Embryonic facial prominence (tissue), 1 donor: ENCODE data around the gene HSDL2.
"Not testable (repeated sequence)": the region's sequence is repeated elsewhere in the genome, so short reads cannot be mapped to it uniquely, and the experiment has no call there.

Experiments
- DNase-seq: peaks from one replicate; pipeline ENCODE4 v3.0.0-alpha.2; 2016; ENCODE audit errors: extremely low spot score

The HSDL2 gene

DNA sequence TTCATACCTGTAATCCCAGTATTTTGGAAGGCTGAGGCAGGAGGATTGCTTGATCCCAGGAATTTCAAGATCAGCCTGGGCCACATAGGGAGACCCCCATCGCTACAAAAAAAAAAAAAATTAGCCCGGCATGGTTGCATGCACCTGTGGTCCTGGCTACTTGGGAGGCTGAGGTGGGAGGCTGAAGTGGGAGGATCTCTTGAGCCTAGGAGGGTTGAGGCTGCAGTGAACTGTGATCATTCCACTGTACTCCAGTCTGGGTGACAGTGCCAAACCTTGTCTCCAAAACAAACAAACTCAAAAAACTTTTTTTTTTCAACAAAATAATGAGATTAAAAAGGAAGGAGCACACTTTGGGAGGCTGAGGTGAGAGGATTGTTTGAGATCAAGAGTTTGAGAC lies 120.9 kb downstream of the HSDL2 start:
- no peak for DNase-seq

DNA sequence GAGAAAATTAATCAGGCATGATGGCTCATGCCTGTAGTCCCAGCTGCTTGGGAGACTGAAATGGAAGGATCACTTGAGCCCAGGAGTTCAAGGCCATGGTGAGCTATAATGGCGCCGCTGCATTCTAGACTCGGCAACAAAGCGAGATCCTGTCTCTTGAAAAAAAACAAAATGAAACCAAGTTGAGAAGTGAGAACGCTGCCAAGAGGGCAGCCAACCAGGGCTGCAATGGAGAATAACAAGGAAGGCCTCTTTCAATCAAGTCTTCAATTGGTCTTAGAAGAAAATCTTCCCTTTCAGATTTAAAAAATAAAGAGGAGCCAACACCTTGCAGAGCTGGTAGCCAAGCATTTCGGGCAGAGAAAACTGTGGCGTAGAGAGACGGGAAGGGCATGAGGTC lies 121.4 kb downstream of the HSDL2 start:
- no peak for DNase-seq

DNA sequence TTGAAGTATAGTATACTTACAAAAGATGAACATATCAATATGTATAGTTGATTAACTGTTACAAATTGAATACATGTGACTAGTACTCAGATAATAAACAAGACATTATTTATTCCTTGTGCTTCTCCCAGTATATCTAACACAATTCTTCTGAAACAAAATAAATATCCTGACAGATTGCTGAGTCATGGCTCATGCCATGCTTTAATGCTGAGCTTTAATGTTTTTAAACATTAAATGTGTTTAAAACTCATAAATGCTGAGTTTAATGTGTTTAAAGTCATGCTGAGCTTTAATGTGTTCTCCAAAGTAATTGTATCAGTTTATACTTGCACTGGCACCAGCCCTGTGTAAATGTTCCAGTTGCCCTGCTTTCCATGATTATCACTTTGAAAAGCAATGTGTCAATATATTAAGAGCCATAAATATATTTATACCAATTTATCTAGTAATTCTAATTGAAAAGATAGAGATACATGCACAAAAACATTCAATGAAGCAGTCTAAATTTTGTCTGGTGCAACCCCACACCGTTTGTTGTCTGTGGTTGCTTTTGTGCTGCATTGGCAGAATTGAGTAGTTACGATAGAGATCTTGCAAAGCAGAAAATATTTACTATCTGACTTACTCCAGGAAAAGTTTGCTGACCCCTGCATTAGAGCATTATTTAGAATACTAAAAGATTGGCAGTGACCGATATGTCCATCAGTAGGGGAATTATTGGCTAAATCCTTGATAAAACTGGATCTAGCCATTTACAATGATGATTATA lies 122.5 kb downstream of the HSDL2 start:
- DNase-seq: no peak

DNA sequence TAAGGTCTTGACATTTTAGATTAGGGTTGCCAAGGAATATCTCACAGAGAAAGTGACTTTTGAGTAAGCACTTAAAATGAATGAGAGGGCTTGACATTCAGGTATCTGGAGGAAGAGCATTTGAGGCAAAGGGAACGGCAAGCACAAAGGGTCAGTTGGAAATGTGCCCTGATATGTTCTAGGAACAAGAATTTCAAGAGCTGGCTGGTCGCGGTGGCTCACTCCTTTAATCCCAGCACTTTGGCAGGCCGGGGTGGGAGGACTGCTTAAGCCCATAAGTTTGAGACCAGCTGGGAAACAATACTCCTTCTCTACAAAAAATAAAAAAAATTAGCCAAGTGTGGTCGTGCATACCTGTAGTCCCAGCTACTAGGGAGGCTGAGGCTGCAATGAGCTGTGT lies 123.3 kb downstream of the HSDL2 start:
- no peak for DNase-seq

DNA sequence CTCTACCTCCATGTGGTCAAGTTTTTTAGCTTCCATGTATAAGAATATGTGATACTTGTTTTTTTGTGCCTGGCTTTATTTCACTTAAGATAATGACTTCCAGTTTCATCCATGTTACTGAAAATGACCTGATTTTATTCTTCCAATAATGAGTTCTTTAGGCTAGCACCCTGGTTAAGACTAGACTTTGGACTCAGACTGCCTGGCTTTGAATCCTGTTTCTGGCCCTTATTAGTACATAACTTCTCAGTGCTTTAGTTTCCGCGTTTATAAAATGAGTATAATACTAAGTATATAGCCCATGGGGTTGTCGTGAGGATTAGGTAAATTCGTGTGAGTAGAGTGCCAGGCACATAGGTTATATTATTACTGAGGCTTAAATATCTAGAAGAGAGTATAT lies 125.2 kb downstream of the HSDL2 start:
- DNase-seq: no peak

DNA sequence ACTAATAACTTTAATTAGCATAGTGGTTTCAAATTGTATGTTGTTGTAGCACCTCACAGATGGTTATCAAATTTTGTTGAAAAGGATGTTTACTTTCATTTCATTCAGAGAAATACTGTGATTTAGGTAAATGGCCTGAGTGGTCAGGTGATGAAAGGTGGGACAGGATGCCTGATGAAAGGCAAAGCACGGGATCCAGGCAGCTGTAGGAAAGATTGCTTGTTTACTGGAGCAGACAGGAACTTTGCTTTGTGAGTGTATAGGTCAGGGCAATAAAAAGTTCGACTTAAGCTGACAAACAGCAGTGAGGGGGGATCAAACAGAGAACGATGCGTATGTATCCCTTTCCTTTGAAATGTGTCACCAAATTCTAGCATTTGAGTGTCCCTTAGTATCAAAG lies 125.7 kb downstream of the HSDL2 start:
- DNase-seq: no peak

DNA sequence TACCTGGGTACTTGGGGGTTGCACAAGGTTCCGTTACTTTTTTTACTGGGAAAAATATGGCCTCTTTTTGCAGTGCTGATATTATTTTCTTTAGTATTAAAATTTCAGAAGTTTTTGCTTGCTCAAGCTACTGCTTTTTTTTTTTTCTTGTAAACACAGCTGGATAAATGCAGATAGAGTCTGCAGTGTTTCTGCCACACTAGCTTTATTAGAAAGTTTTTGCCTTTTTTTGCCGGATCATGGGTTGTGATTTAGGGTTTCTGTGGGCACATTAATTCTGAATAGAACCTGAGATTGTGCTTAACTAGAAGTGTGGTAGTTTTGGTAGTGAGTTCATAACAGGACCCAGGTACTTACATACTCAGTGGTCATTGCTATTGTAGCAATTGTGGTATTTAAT lies 126.7 kb downstream of the HSDL2 start:
- DNase-seq: no peak

DNA sequence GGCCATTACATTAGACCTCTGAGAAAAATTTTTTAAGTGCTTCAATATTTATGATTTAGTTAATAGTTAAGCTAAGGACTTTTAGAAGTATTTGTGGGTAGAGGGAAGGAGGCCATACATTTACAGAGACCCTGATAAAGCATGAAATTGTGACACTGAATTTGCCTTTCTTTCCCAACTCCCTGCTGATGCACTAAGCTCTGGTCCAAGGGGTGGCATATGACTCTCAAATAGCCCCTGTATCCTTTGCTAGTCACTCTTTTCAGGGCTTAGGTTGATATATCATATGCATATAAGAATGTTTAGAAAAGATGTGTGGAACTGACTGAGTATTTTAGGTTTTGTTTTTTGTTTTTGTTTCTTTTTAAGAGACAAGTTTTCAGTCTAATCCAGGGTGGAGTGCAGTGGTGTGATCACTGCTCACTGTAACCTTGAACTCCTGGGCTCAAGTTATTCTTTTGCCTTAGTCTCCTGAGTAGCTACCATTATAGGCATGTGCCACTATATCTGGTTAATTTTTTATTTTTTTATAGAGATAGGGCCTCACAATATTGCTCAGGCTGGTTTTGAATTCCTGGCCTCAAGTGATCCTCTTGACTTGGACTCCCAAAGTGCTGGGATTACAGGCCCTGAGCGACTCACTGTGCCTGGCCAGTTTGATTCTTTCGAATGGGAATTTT lies 127.2 kb downstream of the HSDL2 start:
- DNase-seq: no peak

DNA sequence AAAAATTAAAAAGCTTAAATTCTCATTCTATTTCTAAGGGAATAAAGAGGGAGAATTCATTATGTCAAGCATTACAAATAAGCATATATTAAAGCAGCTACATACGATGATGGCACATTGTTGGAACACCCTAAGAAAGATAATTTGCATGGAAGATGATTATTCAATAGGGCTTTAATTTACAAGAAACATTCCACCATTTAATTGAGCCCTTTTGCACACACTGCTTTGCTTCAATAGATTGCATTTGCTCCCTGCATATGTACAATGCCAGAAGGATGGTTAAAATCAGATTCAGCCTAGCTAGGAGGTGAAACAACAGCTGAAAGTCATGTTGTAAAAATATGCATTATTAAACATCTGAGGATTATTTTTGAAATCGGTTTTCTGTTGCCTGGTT lies 128.5 kb downstream of the HSDL2 start:
- no peak for DNase-seq

DNA sequence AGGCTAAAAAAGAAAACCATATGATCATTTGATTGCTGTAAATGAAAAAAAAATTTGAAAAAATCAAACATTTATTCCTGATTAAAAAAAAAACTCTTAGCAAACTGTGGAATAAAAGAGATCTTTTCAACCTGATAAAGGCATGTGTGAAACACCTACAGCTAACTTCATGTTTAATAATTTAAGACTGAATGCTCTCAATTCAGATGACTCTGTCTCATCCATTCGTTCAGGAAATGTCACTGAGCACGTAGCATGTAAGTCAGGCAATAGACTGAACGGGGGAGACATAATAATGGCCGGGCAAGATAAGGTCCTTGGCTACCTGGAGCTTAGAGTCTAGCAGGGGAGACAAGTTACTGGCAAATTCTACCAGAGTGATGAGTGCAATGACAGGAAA lies 132.5 kb downstream of the HSDL2 start:
- not testable (repeated sequence) for DNase-seq

DNA sequence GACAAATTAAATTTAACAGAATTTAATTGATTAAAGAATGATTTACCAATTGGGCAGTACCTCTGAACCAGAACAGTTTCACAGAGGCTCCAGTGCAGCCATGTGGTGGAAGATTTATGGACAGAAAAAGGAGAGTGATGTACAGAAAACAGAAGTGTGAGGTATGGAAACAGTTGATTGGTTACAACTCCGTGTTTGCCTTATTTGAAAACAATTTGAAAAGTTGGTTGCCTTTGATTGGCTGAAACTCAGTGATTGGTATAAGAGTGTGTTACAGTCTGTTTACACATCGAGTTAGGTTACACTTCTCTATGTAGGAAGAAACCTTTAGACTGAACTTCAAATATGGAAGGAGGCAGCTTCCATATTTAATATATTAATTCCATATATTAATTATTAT lies 136.9 kb downstream of the HSDL2 start:
- no peak for DNase-seq

DNA sequence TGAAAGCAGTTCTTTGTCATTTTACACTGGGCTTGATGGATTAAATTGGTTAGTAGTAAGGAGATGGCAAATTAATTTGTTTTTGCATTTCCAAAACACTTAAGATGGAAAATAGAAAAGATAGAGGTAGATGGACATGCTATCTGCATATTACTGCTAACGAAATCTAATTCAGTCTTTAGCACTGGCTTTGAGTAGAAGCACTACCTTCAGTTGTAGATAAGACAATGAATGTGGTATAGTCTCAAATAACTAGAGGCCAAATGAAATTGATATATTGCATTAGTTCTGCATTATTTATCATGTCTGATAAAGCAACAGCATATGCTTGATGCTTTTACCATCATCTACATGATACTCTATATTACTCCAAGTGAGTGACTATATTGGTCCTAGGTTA lies 140.2 kb downstream of the HSDL2 start:
- DNase-seq: no peak

DNA sequence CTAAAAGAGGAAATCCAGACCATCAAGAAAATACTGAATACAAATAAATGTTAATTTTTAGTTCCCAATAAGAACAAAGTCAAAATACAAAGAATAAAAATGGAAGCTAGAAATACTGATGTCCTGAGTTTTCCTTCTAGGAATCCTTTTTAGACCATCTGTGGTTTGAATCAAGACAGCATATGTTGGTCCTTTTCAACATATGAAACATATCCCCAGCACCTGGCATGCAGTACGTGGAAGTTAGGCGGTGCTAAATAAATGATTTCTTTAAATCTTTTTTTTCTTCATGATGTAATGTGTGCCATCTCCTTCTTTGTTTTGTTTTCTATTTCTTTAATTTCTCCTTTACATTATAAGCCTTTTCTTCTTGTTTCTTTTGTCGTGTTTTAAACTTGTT lies 140.7 kb downstream of the HSDL2 start:
- DNase-seq: no peak
